IPS-15b (cell line): ENCODE measurements around the gene CTDSPL.

Experiments used
- H3K27me3 ChIP-seq: one replicate; pipeline ENCODE4 v1.6.1; 2013; ENCODE audit warnings: low read length; ENCODE audit not compliant: control insufficient read depth, insufficient read depth
- H3K36me3 ChIP-seq: one replicate; pipeline ENCODE4 v1.6.1; 2013; ENCODE audit warnings: low read length; ENCODE audit not compliant: control insufficient read depth, insufficient read depth
- H3K4me1 ChIP-seq: one replicate; pipeline ENCODE4 v1.6.1; 2013; ENCODE audit warnings: mild to moderate bottlenecking, low read length; ENCODE audit not compliant: control insufficient read depth, insufficient read depth
- H3K4me3 ChIP-seq: one replicate; pipeline ENCODE4 v1.5.1; 2013; ENCODE audit warnings: low read depth, low read length
- H3K9ac ChIP-seq: one replicate; pipeline ENCODE4 v1.6.1; 2013; ENCODE audit warnings: low read depth, mild to moderate bottlenecking, low read length
- H3K9me3 ChIP-seq: one replicate; pipeline ENCODE4 v1.6.1; 2013; ENCODE audit warnings: mild to moderate bottlenecking, low read length; ENCODE audit not compliant: control insufficient read depth, insufficient read depth

CTDSPL gene

DNA sequence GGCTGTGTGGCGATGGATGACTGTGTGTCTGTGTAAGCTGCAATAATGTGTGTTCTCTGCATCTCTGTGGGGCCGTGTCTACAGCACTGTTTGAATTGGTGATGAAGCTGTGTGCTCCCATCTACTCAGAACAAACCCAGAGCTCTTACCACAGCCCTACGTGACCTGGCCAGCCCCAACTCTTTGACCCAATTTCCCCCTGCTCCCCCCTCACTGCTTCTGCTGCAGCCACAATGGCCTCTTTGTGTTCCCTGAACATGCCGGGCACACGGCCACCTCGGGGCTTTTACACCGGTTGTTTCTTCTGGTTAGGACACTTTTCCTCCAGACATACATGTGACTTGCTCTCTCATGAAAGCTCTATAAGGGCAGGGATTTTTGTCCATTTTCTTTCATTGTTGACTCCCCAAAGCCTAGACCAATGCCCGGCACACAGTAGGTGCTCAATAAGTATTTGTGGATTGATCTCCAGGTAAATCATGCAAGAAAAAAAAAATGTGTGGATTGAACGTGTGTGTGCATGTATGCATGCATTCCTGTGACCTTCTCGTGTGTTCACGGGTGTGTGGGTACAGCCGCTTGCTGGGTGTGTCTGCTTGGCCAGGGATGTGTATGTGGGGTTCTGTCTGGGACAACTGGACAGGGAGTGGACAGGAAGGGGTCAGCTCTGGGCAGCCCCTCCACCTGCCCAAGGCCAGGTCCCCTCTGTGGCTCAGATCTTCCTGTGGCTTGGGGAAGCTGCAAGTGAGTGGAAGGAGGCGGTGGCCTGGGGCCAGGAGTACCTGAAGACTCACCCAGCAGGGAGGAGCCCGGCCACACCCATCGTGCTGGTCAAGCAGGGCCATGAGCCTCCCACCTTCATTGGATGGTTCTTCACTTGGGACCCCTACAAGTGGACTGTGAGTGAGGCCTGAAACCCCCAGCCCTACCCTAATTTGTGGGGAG is 143.7 kb downstream of the CTDSPL start:
- H3K9me3 ChIP-seq = no peaks in the 10 kb centered on the region
- H3K4me3 ChIP-seq = no peak overlapping the region
- no peak overlapping the region for H3K9ac ChIP-seq

GRCh38 chr3:38006031-38006430 is 144.4 kb downstream of the CTDSPL start:
- H3K27me3 ChIP-seq = no peaks in the 10 kb centered on the region
- no peak overlapping the region for H3K9ac ChIP-seq
- H3K9me3 ChIP-seq = no peaks in the 10 kb centered on the region
- peaks cover 21% of the 10 kb centered on the region for H3K36me3 ChIP-seq
- no peak overlapping the region for H3K4me3 ChIP-seq
- no peaks in the 10 kb centered on the region for H3K4me1 ChIP-seq

More for the DNA sequence above, 143.7 kb downstream of the CTDSPL start:
- Histone ChIP-seq H3K36me3 (peaks cover 18% of the 10 kb centered on the region), H3K4me1 (no peaks in the 10 kb centered on the region), H3K27me3 (no peaks in the 10 kb centered on the region)

GRCh38 chr3:38006445-38006995 is 144.8 kb downstream of the CTDSPL start:
- Histone ChIP-seq H3K9me3 (no peaks in the 10 kb centered on the region), H3K36me3 (peaks cover 25% of the 10 kb centered on the region), H3K27me3 (no peaks in the 10 kb centered on the region), H3K9ac (no peak overlapping the region), H3K4me3 (no peak overlapping the region), H3K4me1 (no peaks in the 10 kb centered on the region)

DNA sequence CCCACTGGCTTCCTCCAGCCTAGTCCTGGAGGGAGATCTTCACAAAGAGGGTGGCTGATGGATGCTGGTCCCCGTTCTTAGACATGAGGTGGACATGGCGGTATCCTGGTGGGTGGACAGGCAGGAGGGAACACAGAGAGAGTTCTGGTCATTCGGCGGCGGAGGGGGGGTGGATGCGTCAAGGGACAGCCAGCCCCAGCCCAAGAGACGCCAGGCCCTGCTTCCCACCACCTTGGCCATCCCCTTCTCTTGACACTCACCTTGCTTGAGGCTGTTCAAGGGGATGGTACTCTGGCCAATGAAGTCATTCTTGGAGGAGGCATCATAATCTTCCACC is 146.0 kb downstream of the CTDSPL start:
- Histone ChIP-seq H3K9ac (no peak overlapping the region), H3K4me3 (no peak overlapping the region), H3K36me3 (peaks cover 25% of the 10 kb centered on the region), H3K4me1 (no peaks in the 10 kb centered on the region), H3K9me3 (no peaks in the 10 kb centered on the region), H3K27me3 (no peaks in the 10 kb centered on the region)

- no peaks in the 10 kb centered on the region for H3K4me1 ChIP-seq
- no peaks in the 10 kb centered on the region for H3K9me3 ChIP-seq
- H3K4me3 ChIP-seq = no peak overlapping the region
- H3K27me3 ChIP-seq = no peaks in the 10 kb centered on the region
- no peak overlapping the region for H3K9ac ChIP-seq
- peaks cover 25% of the 10 kb centered on the region for H3K36me3 ChIP-seq
These were observed 146.6 kb downstream of the CTDSPL start for GRCh38 chr3:38008191-38008701.

GRCh38 chr3:38008971-38009580 is 147.4 kb downstream of the CTDSPL start:
- no peak overlapping the region for H3K9ac ChIP-seq

GRCh38 chr3:38009807-38010591 is 148.3 kb downstream of the CTDSPL start:
- Histone ChIP-seq H3K36me3 (peaks cover 25% of the 10 kb centered on the region), H3K4me3 (no peak overlapping the region), H3K27me3 (no peaks in the 10 kb centered on the region), H3K9me3 (no peaks in the 10 kb centered on the region), H3K9ac (no peak overlapping the region), H3K4me1 (no peaks in the 10 kb centered on the region)

More at GRCh38 chr3:38008971-38009580, 147.4 kb downstream of the CTDSPL start:
- H3K27me3 ChIP-seq = no peaks in the 10 kb centered on the region
- peaks cover 25% of the 10 kb centered on the region for H3K36me3 ChIP-seq
- H3K4me3 ChIP-seq = no peak overlapping the region
- H3K4me1 ChIP-seq = no peaks in the 10 kb centered on the region
- H3K9me3 ChIP-seq = no peaks in the 10 kb centered on the region

GRCh38 chr3:38011111-38011510 is 149.4 kb downstream of the CTDSPL start:
- H3K36me3 ChIP-seq = peaks cover 27% of the 10 kb centered on the region
- H3K9ac ChIP-seq = no peak overlapping the region
- H3K4me1 ChIP-seq = no peaks in the 10 kb centered on the region
- H3K9me3 ChIP-seq = no peaks in the 10 kb centered on the region
- H3K4me3 ChIP-seq = no peak overlapping the region
- no peaks in the 10 kb centered on the region for H3K27me3 ChIP-seq

GRCh38 chr3:38015485-38015884 is 153.8 kb downstream of the CTDSPL start:
- Histone ChIP-seq H3K4me1 (no peaks in the 10 kb centered on the region), H3K27me3 (no peaks in the 10 kb centered on the region), H3K9ac (no peak overlapping the region), H3K36me3 (peaks cover 15% of the 10 kb centered on the region), H3K4me3 (no peak overlapping the region), H3K9me3 (no peaks in the 10 kb centered on the region)

DNA sequence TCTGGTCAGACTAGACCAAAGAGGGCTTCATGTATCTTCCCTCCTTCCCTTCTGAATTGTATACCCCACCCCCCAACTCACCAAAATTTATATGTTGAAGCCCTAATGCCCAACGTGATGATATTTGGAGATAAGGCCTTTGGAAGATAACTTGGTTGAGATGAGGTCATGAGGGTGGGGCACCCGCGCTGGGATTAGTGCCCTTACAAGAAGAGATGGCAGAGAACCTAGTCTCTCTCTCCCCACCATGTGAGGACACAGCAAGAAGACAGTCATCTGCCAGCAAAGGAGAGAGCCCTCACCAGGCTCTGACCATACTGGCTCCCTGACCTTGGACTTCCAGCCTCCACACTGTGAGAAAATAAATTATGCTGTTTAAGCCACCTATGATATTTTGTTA is 154.3 kb downstream of the CTDSPL start:
- H3K27me3 ChIP-seq = no peaks in the 10 kb centered on the region
- no peaks in the 10 kb centered on the region for H3K9me3 ChIP-seq
- peaks cover 14% of the 10 kb centered on the region for H3K36me3 ChIP-seq
- no peak overlapping the region for H3K9ac ChIP-seq
- no peaks in the 10 kb centered on the region for H3K4me1 ChIP-seq
- H3K4me3 ChIP-seq = no peak overlapping the region

GRCh38 chr3:38016410-38016809 is 154.7 kb downstream of the CTDSPL start:
- Histone ChIP-seq H3K36me3 (peaks cover 11% of the 10 kb centered on the region), H3K4me1 (no peaks in the 10 kb centered on the region), H3K27me3 (no peaks in the 10 kb centered on the region), H3K9ac (no peak overlapping the region), H3K4me3 (no peak overlapping the region), H3K9me3 (no peaks in the 10 kb centered on the region)
